HepG2 (cell line): Measurements from ENCODE around the gene SWSAP1. TPM values are rescaled to one million over a fixed set of nuclear protein-coding genes. Genes with fewer than 3 reads are reported as not detected.

ENCODE experiments used
- CBX1 ChIP-seq: IDR thresholded peaks from one replicate; pipeline ENCODE4 v1.6.1; 2016; ENCODE audit warnings: antibody characterized with exemption, low read depth
- CEBPB ChIP-seq: IDR thresholded peaks from 2 replicates; pipeline ENCODE4 v1.6.1; 2011; ENCODE audit warnings: low read depth, low read length, improper control_type of control experiment, borderline replicate concordance
- GMEB1 ChIP-seq: sonication (generic); formaldehyde crosslinking; IDR thresholded peaks from 2 replicates; pipeline ENCODE4 v1.5.1; 2020; ENCODE audit warnings: missing genetic modification reagents, mild to moderate bottlenecking, borderline replicate concordance
- HBP1 ChIP-seq: IDR thresholded peaks from 2 replicates; pipeline ENCODE4 v1.6.1; 2016; ENCODE audit warnings: low read depth, control low read depth
- KLF16 ChIP-seq, 2 experiments: sonication (generic) in 1 of 2; formaldehyde crosslinking in 1 of 2; IDR thresholded peaks; 2 replicates each; pipeline versions ENCODE4 v1.6.1 to v1.8.0; 2016 to 2023; ENCODE audit warnings: missing genetic modification reagents in 2 of 2, missing compliant biosample characterization in 1 of 2
- SAFB2 ChIP-seq: sonication (generic); formaldehyde crosslinking; IDR thresholded peaks from 2 replicates; pipeline ENCODE4 v1.5.1; 2020; ENCODE audit warnings: missing genetic modification reagents, low read depth, mild to moderate bottlenecking, borderline replicate concordance
- SIN3A ChIP-seq: IDR thresholded peaks from 2 replicates; pipeline ENCODE4 v1.6.1; 2011; ENCODE audit warnings: low read depth, mild to moderate bottlenecking, control low read depth, low read length, borderline replicate concordance
- TP53 ChIP-seq: sonication (generic); formaldehyde crosslinking; conservative IDR thresholded peaks from 2 replicates; pipeline ENCODE4 v1.4.0; 2020; ENCODE audit warnings: missing genetic modification reagents
- ZBTB7B ChIP-seq: sonication (generic); formaldehyde crosslinking; IDR thresholded peaks from 2 replicates; pipeline ENCODE4 v1.4.0; 2020; ENCODE audit warnings: missing genetic modification reagents
- ZNF382 ChIP-seq: sonication (generic); formaldehyde crosslinking; IDR thresholded peaks from 2 replicates; pipeline ENCODE4 v1.5.0; 2020; ENCODE audit warnings: missing genetic modification reagents, mild to moderate bottlenecking, borderline replicate concordance
- polyA plus RNA-seq, 8 experiments: library from polyadenylated mRNA; depleted of rRNA in 3 of 8; stranded (reverse) in 7 of 8; unstranded in 1 of 8; fragments of >200 nt; fragmentation: Illumina TruSeq in 4 of 8; extraction: Trizol in 4 of 8; gene quantifications; 2 replicates each; pipeline versions ENCODE4 v1.2.1 to v1.2.3, GENCODE V29; 2011 to 2016; ENCODE audit warnings: low read depth in 4 of 8, missing spikeins in 1 of 8, mixed read lengths in 1 of 8; ENCODE audit not compliant: insufficient read depth in 1 of 8
- total RNA-seq, 5 experiments: library from RNA; depleted of rRNA; stranded (reverse); fragments of >200 nt; fragmentation: Illumina TruSeq; extraction: Trizol; gene quantifications; 2 replicates each; pipeline ENCODE4 v1.2.3, GENCODE V29; 2016; ENCODE audit warnings: low read depth in 1 of 5
- TF ChIP-seq, protein P1 (sequence below): sonication (generic); formaldehyde crosslinking; IDR thresholded peaks from 2 replicates; pipeline ENCODE4 v1.4.0; 2020; ENCODE audit warnings: mild to moderate bottlenecking, missing genetic modification reagents, borderline replicate concordance
- TF ChIP-seq, protein P2 (sequence below): sonication (generic); formaldehyde crosslinking; IDR thresholded peaks from 2 replicates; pipeline ENCODE4 v1.8.0; 2022; ENCODE audit warnings: low read depth, missing genetic modification reagents
- TF ChIP-seq, protein P3 (sequence below): sonication (generic); formaldehyde crosslinking; IDR thresholded peaks from 2 replicates; pipeline ENCODE4 v1.5.0; 2020; ENCODE audit warnings: mild to moderate bottlenecking, missing genetic modification reagents, borderline replicate concordance

Gene SWSAP1
- total and polyA plus RNA-seq, 2 of the 13 experiments (the other 11 are each of a cell fraction or from before 2014, with no cell fraction given): 2.7 to 3.3 TPM

DNA sequence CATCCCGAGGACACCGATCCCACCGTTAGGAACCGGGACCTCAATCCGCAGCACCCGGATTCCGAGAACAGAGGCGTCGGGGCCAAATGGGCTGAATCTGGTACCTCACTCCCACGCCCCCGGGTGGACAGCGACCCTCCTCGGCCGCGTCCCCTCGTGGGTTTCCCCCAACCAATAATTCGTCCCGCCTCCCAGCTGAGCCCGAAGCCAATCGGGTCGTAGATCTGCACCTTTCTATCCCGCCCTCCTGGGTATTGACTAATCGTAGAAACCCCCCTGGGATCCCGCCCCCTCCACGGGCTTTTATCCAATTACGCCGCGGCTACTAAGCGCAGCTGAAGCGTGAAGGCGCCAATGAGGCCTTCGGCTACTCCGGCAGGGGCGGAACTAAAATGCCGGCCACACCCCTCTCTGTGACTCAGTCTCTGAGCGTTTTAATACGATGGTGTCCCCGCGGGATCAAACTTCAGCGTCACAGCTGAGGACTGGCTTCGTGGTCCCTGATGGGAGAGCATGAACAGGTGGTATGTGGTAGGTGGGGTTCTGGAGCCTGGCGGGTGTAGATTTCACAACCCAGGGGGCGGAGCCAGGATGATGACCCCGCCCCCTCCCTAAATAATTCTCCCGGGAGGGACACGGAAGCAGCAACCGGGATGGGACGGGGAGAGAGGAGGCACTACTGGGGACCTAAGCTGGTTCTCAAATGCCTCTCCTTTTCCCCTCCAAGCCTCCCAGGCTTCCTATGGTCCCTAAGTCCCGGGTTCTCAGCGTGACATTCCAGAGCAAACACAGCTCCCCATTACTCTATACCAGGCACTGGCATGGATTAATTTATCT is 28.1 kb upstream of the SWSAP1 start, which contains the start of the genes CCDC159 and TMEM205 (continued):
- TF ChIP-seq GMEB1 (CRISPR knock-in tag) (no peak; the same call in 1 of the 2 replicates), SIN3A (peak; percentile 50; the same call in 1 of the 2 replicates), CEBPB (peak; percentile 78; the same call in 1 of the 2 replicates), ZNF382 (CRISPR knock-in tag) (no peak), CBX1 (peak; percentile 57), SAFB2 (CRISPR knock-in tag) (no peak), KLF16 (CRISPR knock-in tag; IDR thresholded peaks at IDR 0.05) (peak in 1 of 2 experiments; percentile 30; a peak in 1 of 4 replicates), TP53 (CRISPR knock-in tag) (no peak), HBP1 (CRISPR knock-in tag) (0 out of 2 replicates have a peak, but pooled peaks have one; percentile 51), ZBTB7B (CRISPR knock-in tag) (peak; percentile 49; the same call in 1 of the 2 replicates)
- TF ChIP-seq, protein P1, sequence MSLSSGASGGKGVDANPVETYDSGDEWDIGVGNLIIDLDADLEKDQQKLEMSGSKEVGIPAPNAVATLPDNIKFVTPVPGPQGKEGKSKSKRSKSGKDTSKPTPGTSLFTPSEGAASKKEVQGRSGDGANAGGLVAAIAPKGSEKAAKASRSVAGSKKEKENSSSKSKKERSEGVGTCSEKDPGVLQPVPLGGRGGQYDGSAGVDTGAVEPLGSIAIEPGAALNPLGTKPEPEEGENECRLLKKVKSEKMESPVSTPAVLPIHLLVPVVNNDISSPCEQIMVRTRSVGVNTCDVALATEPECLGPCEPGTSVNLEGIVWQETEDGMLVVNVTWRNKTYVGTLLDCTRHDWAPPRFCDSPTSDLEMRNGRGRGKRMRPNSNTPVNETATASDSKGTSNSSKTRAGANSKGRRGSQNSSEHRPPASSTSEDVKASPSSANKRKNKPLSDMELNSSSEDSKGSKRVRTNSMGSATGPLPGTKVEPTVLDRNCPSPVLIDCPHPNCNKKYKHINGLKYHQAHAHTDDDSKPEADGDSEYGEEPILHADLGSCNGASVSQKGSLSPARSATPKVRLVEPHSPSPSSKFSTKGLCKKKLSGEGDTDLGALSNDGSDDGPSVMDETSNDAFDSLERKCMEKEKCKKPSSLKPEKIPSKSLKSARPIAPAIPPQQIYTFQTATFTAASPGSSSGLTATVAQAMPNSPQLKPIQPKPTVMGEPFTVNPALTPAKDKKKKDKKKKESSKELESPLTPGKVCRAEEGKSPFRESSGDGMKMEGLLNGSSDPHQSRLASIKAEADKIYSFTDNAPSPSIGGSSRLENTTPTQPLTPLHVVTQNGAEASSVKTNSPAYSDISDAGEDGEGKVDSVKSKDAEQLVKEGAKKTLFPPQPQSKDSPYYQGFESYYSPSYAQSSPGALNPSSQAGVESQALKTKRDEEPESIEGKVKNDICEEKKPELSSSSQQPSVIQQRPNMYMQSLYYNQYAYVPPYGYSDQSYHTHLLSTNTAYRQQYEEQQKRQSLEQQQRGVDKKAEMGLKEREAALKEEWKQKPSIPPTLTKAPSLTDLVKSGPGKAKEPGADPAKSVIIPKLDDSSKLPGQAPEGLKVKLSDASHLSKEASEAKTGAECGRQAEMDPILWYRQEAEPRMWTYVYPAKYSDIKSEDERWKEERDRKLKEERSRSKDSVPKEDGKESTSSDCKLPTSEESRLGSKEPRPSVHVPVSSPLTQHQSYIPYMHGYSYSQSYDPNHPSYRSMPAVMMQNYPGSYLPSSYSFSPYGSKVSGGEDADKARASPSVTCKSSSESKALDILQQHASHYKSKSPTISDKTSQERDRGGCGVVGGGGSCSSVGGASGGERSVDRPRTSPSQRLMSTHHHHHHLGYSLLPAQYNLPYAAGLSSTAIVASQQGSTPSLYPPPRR (CRISPR knock-in tag): no peak
- TF ChIP-seq, protein P2, sequence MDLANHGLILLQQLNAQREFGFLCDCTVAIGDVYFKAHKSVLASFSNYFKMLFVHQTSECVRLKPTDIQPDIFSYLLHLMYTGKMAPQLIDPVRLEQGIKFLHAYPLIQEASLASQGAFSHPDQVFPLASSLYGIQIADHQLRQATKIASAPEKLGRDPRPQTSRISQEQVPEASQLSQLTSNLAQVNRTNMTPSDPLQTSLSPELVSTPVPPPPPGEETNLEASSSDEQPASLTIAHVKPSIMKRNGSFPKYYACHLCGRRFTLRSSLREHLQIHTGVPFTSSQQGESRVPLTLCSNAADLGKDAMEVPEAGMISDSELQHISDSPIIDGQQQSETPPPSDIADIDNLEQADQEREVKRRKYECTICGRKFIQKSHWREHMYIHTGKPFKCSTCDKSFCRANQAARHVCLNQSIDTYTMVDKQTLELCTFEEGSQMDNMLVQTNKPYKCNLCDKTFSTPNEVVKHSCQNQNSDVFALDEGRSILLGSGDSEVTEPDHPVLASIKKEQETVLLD (CRISPR knock-in tag): no peak
- TF ChIP-seq, protein P3, sequence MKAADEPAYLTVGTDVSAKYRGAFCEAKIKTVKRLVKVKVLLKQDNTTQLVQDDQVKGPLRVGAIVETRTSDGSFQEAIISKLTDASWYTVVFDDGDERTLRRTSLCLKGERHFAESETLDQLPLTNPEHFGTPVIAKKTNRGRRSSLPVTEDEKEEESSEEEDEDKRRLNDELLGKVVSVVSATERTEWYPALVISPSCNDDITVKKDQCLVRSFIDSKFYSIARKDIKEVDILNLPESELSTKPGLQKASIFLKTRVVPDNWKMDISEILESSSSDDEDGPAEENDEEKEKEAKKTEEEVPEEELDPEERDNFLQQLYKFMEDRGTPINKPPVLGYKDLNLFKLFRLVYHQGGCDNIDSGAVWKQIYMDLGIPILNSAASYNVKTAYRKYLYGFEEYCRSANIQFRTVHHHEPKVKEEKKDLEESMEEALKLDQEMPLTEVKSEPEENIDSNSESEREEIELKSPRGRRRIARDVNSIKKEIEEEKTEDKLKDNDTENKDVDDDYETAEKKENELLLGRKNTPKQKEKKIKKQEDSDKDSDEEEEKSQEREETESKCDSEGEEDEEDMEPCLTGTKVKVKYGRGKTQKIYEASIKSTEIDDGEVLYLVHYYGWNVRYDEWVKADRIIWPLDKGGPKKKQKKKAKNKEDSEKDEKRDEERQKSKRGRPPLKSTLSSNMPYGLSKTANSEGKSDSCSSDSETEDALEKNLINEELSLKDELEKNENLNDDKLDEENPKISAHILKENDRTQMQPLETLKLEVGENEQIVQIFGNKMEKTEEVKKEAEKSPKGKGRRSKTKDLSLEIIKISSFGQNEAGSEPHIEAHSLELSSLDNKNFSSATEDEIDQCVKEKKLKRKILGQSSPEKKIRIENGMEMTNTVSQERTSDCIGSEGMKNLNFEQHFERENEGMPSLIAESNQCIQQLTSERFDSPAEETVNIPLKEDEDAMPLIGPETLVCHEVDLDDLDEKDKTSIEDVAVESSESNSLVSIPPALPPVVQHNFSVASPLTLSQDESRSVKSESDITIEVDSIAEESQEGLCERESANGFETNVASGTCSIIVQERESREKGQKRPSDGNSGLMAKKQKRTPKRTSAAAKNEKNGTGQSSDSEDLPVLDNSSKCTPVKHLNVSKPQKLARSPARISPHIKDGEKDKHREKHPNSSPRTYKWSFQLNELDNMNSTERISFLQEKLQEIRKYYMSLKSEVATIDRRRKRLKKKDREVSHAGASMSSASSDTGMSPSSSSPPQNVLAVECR (CRISPR knock-in tag): peak; percentile 31; the same call in 1 of the 2 replicates
